HuH-7.5 (cell line): ENCODE results near the gene DNAH10.
"Not testable (repeated sequence)": the region's sequence is repeated elsewhere in the genome, so short reads cannot be mapped to it uniquely, and the experiment has no call there.

Experiments used
- DNase-seq: peaks from one replicate; pipeline ENCODE4 v3.0.0; 2011; ENCODE audit warnings: low spot score

DNAH10 gene

GRCh38 chr12:123908884-123909725, 147.0 kb downstream of the DNAH10 start:
- no peak for DNase-seq

GRCh38 chr12:123910057-123910456, 148.0 kb downstream of the DNAH10 start:
- DNase-seq = no peak

- no peak for DNase-seq
Observed at GRCh38 chr12:123910761-123911193, 148.7 kb downstream of the DNAH10 start.

GRCh38 chr12:123911672-123912409, 149.7 kb downstream of the DNAH10 start:
- DNase-seq = not testable (repeated sequence)

- no peak for DNase-seq
Observed at GRCh38 chr12:123912415-123913380, 150.6 kb downstream of the DNAH10 start.

GRCh38 chr12:123914726-123915333, 152.7 kb downstream of the DNAH10 start:
- no peak for DNase-seq

- no peak for DNase-seq
Observed at GRCh38 chr12:123916729-123917128, 154.6 kb downstream of the DNAH10 start.

- DNase-seq = no peak
Observed at GRCh38 chr12:123917337-123917850, 155.3 kb downstream of the DNAH10 start.

GRCh38 chr12:123919980-123920360, 157.9 kb downstream of the DNAH10 start:
- DNase-seq = no peak

- no peak for DNase-seq
Observed at GRCh38 chr12:123923038-123923437, 160.9 kb downstream of the DNAH10 start.

GRCh38 chr12:123923927-123924326, 161.8 kb downstream of the DNAH10 start:
- no peak for DNase-seq

GRCh38 chr12:123924539-123924938, 162.4 kb downstream of the DNAH10 start:
- DNase-seq = no peak

- no peak for DNase-seq
Observed at GRCh38 chr12:123928274-123928865, 166.3 kb downstream of the DNAH10 start.

GRCh38 chr12:123928897-123929296, 166.8 kb downstream of the DNAH10 start:
- no peak for DNase-seq

GRCh38 chr12:123929946-123930583, 168.0 kb downstream of the DNAH10 start:
- no peak for DNase-seq

- no peak for DNase-seq
Observed at GRCh38 chr12:123931686-123932321, 169.7 kb downstream of the DNAH10 start.

GRCh38 chr12:123933214-123933613, 171.1 kb downstream of the DNAH10 start:
- DNase-seq = no peak

GRCh38 chr12:123934016-123934620, 172.0 kb downstream of the DNAH10 start:
- no peak for DNase-seq

GRCh38 chr12:123934829-123935228, 172.7 kb downstream of the DNAH10 start:
- no peak for DNase-seq

GRCh38 chr12:123935956-123936355, 173.9 kb downstream of the DNAH10 start:
- DNase-seq = no peak
